Mammary epithelial cell (primary cell): Measurements from ENCODE around the gene TMED10.

Experiments
- EZH2 ChIP-seq: IDR thresholded peaks from 2 replicates; pipeline ENCODE4 v1.6.1; 2012; ENCODE audit warnings: low read length, inconsistent platforms, borderline replicate concordance
- TF ChIP-seq, protein P1 (sequence below), 2 donors: IDR thresholded peaks in 1 of 2; conservative IDR thresholded peaks in 1 of 2; 2 replicates each; pipeline ENCODE4 v1.5.1; 2011 to 2012; ENCODE audit warnings: inconsistent platforms in 2 of 2, low read length in 2 of 2, mild to moderate bottlenecking in 2 of 2, control low read depth in 1 of 2, low read depth in 1 of 2; ENCODE audit not compliant: insufficient read depth in 1 of 2; ENCODE audit errors: extremely low read depth in 1 of 2

GRCh38 chr14:75127903-75128595 lies 48.4 kb downstream of the TMED10 start:
- TF ChIP-seq, protein P1, sequence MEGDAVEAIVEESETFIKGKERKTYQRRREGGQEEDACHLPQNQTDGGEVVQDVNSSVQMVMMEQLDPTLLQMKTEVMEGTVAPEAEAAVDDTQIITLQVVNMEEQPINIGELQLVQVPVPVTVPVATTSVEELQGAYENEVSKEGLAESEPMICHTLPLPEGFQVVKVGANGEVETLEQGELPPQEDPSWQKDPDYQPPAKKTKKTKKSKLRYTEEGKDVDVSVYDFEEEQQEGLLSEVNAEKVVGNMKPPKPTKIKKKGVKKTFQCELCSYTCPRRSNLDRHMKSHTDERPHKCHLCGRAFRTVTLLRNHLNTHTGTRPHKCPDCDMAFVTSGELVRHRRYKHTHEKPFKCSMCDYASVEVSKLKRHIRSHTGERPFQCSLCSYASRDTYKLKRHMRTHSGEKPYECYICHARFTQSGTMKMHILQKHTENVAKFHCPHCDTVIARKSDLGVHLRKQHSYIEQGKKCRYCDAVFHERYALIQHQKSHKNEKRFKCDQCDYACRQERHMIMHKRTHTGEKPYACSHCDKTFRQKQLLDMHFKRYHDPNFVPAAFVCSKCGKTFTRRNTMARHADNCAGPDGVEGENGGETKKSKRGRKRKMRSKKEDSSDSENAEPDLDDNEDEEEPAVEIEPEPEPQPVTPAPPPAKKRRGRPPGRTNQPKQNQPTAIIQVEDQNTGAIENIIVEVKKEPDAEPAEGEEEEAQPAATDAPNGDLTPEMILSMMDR (conservative IDR thresholded peaks at IDR 0.05 in 1 of 2, IDR thresholded peaks at IDR 0.05 in 1 of 2; ENCODE audit: extremely low read depth in 1 of 2, insufficient read depth in 1 of 2, low read depth in 1 of 2, low read length in 2 of 2), result no peak
- TF ChIP-seq EZH2, result no peak
